Prostate gland (tissue), 2 donors: ENCODE results near the gene ST3GAL6. TPM values are rescaled to one million over a fixed set of nuclear protein-coding genes. Genes with fewer than 3 reads are reported as not detected.

ENCODE experiments used
- DNase-seq: peaks from one replicate; pipeline ENCODE4 v3.0.0-alpha.2; 2019; ENCODE audit warnings: low spot score
- H3K27ac ChIP-seq, 2 donors: fragments of 200-600 bp; sonication (generic); 2 replicates each; pipeline ENCODE4 v1.5.1; 2017 to 2019
- H3K27me3 ChIP-seq: fragments of 200-600 bp; sonication (generic); replicated peaks from 2 replicates; pipeline ENCODE4 v1.5.1; 2019; ENCODE audit not compliant: insufficient read depth
- H3K36me3 ChIP-seq, 2 donors: fragments of 200-600 bp; sonication (generic); 1 replicate in 1 of 2; 2 replicates in 1 of 2; pipeline versions ENCODE4 v1.5.1 to v1.8.1; 2017 to 2019
- H3K4me1 ChIP-seq: fragments of 200-600 bp; sonication (generic); replicated peaks from 2 replicates; pipeline ENCODE4 v1.5.1; 2019
- H3K4me3 ChIP-seq, 2 donors: fragments of 200-600 bp; sonication (generic); 2 replicates each; pipeline ENCODE4 v1.5.1; 2017 to 2019
- H3K9me3 ChIP-seq: fragments of 200-600 bp; sonication (generic); 2 replicates; pipeline ENCODE4 v1.5.1; 2017
- POLR2A ChIP-seq: fragments of 450-650 bp; IDR thresholded peaks from one replicate; pipeline ENCODE4 v1.6.1; 2016; ENCODE audit warnings: antibody characterized with exemption, mild to moderate bottlenecking
- POLR2AphosphoS5 ChIP-seq: sonication (generic); formaldehyde crosslinking; IDR thresholded peaks from one replicate; pipeline ENCODE4 v1.6.1; 2017; ENCODE audit warnings: antibody characterized with exemption
- WGBS: methylation state at CpG from one replicate; pipeline ENCODE4 v1.1.5; 2018; 5-methylcytosine and 5-hydroxymethylcytosine counted together
- intact Hi-C: fragments of 100-400 bp; cut with DNase I; formaldehyde crosslinking; loops from one replicate; pipeline ENCODE4 v1.14.2; 2022
- total RNA-seq, 2 donors: library from RNA; depleted of rRNA; stranded (reverse); fragments of >200 nt; gene quantifications; one replicate each; pipeline ENCODE4 v1.1.0, GENCODE V29; 2016
- TF ChIP-seq, protein P1 (sequence below), 4 experiments: fragments of 200-600 bp in 2 of 4; fragments of 450-650 bp in 2 of 4; sonication (generic) in 2 of 4; IDR thresholded peaks; 1 replicate in 3 of 4; 2 replicates in 1 of 4; pipeline ENCODE4 v1.5.1; 2016 to 2019; ENCODE audit warnings: antibody characterized with exemption in 4 of 4, mild to moderate bottlenecking in 2 of 4, moderate library complexity in 2 of 4

Gene ST3GAL6
- total RNA-seq, 2 donors from 2014 or later, result 7.1 to 10.6 TPM

DNA sequence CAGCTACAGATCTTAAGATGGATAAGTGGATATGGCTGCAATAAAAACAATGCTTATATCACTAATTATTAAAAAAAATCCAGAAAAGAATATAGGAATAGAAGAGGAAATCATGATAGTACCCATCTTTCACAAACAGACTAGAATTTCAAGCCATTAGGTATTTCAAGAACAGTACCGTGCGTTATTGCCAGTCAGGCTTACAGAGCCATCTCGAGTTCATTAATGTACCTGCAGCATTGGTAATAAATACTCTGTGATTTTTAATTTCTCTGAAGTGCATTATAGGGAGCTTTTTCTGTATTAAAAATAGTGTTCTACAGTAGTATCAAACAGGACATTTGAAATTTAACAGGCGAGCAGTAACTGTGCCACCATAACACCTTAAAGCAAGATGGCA is 35.7 kb downstream of the ST3GAL6 start:
- no peak overlapping the region for H3K27ac ChIP-seq
- H3K9me3 ChIP-seq, result no peaks in the 10 kb centered on the region
- TF ChIP-seq, protein P1, sequence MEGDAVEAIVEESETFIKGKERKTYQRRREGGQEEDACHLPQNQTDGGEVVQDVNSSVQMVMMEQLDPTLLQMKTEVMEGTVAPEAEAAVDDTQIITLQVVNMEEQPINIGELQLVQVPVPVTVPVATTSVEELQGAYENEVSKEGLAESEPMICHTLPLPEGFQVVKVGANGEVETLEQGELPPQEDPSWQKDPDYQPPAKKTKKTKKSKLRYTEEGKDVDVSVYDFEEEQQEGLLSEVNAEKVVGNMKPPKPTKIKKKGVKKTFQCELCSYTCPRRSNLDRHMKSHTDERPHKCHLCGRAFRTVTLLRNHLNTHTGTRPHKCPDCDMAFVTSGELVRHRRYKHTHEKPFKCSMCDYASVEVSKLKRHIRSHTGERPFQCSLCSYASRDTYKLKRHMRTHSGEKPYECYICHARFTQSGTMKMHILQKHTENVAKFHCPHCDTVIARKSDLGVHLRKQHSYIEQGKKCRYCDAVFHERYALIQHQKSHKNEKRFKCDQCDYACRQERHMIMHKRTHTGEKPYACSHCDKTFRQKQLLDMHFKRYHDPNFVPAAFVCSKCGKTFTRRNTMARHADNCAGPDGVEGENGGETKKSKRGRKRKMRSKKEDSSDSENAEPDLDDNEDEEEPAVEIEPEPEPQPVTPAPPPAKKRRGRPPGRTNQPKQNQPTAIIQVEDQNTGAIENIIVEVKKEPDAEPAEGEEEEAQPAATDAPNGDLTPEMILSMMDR (IDR thresholded peaks at IDR 0.05), result no peak
- TF ChIP-seq POLR2AphosphoS5 (no peak), POLR2A (no peak)
- intact Hi-C loops, result no loop called here
- 82% methylated on average over 4 of the region's 4 CpGs for WGBS
- no peaks in the 10 kb centered on the region for H3K4me1 ChIP-seq
- no peaks in the 10 kb centered on the region for H3K27me3 ChIP-seq
- H3K36me3 ChIP-seq, result no peaks in the 10 kb centered on the region
- no peak overlapping the region for H3K4me3 ChIP-seq
- no peak for DNase-seq

GRCh38 chr3:98799479-98799878 is 36.3 kb downstream of the ST3GAL6 start:
- Histone ChIP-seq H3K4me3 (no peak overlapping the region), H3K27ac (no peak overlapping the region), H3K9me3 (no peaks in the 10 kb centered on the region), H3K4me1 (no peaks in the 10 kb centered on the region), H3K27me3 (no peaks in the 10 kb centered on the region), H3K36me3 (no peaks in the 10 kb centered on the region)
- TF ChIP-seq POLR2AphosphoS5 (no peak), POLR2A (no peak)
- TF ChIP-seq, protein P1 (IDR thresholded peaks at IDR 0.05), result no peak
- no peak for DNase-seq
- intact Hi-C loops, result no loop called here
- 67% methylated on average over 3 of the region's 3 CpGs for WGBS

GRCh38 chr3:98800401-98800800 is 37.3 kb downstream of the ST3GAL6 start:
- TF ChIP-seq POLR2A, result no peak
- TF ChIP-seq, protein P1 (IDR thresholded peaks at IDR 0.05), result no peak
- no peak for TF ChIP-seq POLR2AphosphoS5
- DNase-seq, result no peak
- 92% methylated on average over 3 of the region's 3 CpGs for WGBS
- H3K27me3 ChIP-seq, result no peaks in the 10 kb centered on the region
- no peaks in the 10 kb centered on the region for H3K9me3 ChIP-seq
- H3K36me3 ChIP-seq, result no peaks in the 10 kb centered on the region
- H3K4me3 ChIP-seq, result no peak overlapping the region
- H3K4me1 ChIP-seq, result no peaks in the 10 kb centered on the region
- H3K27ac ChIP-seq, result no peak overlapping the region
- intact Hi-C loops, result no loop called here

DNA sequence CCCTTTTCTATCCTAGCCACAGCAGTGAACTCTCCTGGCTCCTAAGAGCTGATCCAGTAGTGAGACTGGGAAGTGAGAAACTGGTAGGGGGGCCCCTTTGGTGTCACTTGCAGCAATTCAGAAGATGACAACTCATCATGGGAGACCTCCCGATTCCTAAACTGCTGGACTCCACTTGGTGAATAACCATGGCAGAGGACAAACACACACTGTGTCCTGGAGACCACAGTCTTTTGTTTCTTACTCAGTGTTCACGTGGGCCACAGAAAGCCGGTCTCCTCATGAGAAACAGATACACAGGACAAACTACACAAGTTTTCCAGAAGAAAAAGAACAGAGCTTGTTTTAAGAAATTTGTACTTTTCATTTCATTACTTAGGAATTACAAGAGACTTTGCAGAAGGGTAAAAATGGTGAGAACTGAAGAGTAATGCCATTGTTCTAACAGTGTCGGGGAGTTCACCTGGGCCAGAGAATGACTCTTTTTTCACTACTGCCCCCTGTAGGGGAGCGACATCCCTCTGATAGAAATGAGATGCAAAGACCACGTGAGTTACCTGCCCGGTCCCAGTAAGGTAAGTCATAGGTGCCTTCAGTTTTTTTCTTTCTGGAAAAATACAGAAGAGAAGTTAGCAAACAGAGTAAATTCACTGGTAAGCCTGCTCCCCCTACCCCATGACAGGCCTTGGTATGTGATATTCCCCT is 38.1 kb downstream of the ST3GAL6 start:
- Histone ChIP-seq H3K9me3 (no peaks in the 10 kb centered on the region), H3K36me3 (no peaks in the 10 kb centered on the region), H3K27me3 (no peaks in the 10 kb centered on the region), H3K27ac (no peak overlapping the region), H3K4me3 (no peak overlapping the region), H3K4me1 (no peaks in the 10 kb centered on the region)
- no peak for DNase-seq
- WGBS, result 94% methylated on average over 7 of the region's 7 CpGs
- no peak for TF ChIP-seq POLR2A
- TF ChIP-seq POLR2AphosphoS5, result no peak
- TF ChIP-seq, protein P1 (IDR thresholded peaks at IDR 0.05), result no peak
- intact Hi-C loops, result no loop called here

DNA sequence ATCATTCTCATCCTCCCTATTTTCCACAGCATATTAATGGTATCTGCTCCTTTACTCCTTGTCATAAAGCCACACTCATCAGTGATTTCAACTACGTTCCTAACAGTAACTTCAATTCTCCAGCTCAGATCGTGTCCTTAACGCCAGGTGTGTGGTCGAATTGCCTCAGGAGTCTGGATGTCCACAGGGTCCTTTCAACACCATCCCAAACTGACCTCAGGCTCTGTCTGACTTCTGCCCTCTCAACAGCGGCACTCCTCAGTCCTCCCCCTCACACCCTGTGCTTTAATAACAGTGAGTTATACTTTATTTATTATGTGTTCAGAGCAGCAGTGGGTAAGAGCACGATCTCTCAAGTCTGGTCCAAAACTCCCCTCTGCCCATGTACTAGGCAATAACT is 42.4 kb downstream of the ST3GAL6 start:
- Histone ChIP-seq H3K36me3 (peaks cover 0 to 4% of the 10 kb centered on the region in 2 donors), H3K27ac (no peak overlapping the region), H3K4me1 (no peaks in the 10 kb centered on the region), H3K4me3 (no peak overlapping the region), H3K9me3 (no peaks in the 10 kb centered on the region), H3K27me3 (no peaks in the 10 kb centered on the region)
- 92% methylated on average over 6 of the region's 6 CpGs for WGBS
- TF ChIP-seq POLR2A (no peak), POLR2AphosphoS5 (no peak)
- TF ChIP-seq, protein P1 (IDR thresholded peaks at IDR 0.05), result no peak
- intact Hi-C loops, result no loop called here
- DNase-seq, result no peak
